Mucosa of descending colon (tissue), 3 donors: Measurements from ENCODE around the gene PRKD3. TPM values are rescaled to one million over a fixed set of nuclear protein-coding genes. Genes with fewer than 3 reads are reported as not detected.
A peak's percentile ranks its signal among the peaks of the same experiment; 100 is the strongest.

Source experiments
- ATAC-seq: fragments of 200-7000 bp; cut with Tn5 transposase; one replicate; pipeline ENCODE4 v1.9.1; 2020; ENCODE audit warnings: mild to moderate bottlenecking, moderate library complexity
- DNase-seq, 3 donors: peaks; one replicate each; pipeline ENCODE4 v3.0.0-alpha.2; 2020
- H3K36me3 ChIP-seq: fragments of 200-600 bp; one replicate; pipeline ENCODE4 v1.8.0; 2021; ENCODE audit warnings: low read depth, mild to moderate bottlenecking
- H3K4me1 ChIP-seq: fragments of 200-600 bp; one replicate; pipeline ENCODE4 v1.8.0; 2021; ENCODE audit warnings: low read depth, mild to moderate bottlenecking
- H3K4me3 ChIP-seq: fragments of 200-600 bp; one replicate; pipeline ENCODE4 v1.8.0; 2021; ENCODE audit warnings: mild to moderate bottlenecking
- H3K9me3 ChIP-seq: fragments of 200-600 bp; one replicate; pipeline ENCODE4 v1.8.0; 2021; ENCODE audit warnings: mild to moderate bottlenecking
- intact Hi-C, 2 donors: fragments of 100-400 bp; cut with DNase I in 1 of 2; cut with micrococcal nuclease in 1 of 2; formaldehyde crosslinking; loops; one replicate each; pipeline versions ENCODE4 v1.11.0 to v1.11.1; 2022; cut with DNase I, micrococcal nuclease
- total RNA-seq, 3 donors: library from RNA; stranded (reverse); fragmentation: NEBNext Ultra II Directional in 2 of 3; extraction: Animal tissue kit (Norgen Biotek cat#: 25700) in 2 of 3; gene quantifications; one replicate each; pipeline versions ENCODE4 v1.2.1 to v1.2.4, GENCODE V29; 2021 to 2023
- TF ChIP-seq, protein P1 (sequence below): fragments of 200-600 bp; IDR thresholded peaks from one replicate; pipeline ENCODE4 v1.8.0; 2022; ENCODE audit warnings: antibody characterized with exemption, mild to moderate bottlenecking
- donor health status: DM: no; HTN: no; CAD: no; lungs with moderate emphysema.
- donor health status: DM: no; HTN: no; CAD: no.
- donor health status: DM: no; HTN: yes; CAD: no.

The PRKD3 gene
- total RNA-seq, 3 donors from 2014 or later = 16.0 to 50.1 (median 19.7) TPM

DNA sequence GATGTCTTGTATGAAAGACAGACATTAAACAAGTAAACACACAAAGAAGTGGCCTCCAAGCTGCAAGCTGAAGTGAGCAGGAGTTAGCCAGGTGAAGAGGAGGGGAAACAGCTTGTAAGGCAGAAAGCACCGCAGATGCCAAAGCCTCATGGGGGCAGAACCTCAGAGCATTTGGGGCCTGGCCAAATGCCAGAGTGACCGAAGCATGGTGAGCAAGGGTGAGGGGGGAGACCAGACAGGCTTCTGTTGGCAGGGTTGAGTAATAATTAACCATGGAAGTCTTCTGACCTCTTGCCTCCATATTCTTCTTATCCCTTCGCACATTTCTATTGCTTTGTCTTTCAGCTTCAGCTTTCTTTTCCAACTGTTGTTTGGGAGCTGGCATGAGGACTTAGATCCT is 25.4 kb upstream of the PRKD3 start:
- Histone ChIP-seq H3K9me3 (no peaks in the 10 kb centered on the region), H3K4me1 (peaks cover 18% of the 10 kb centered on the region), H3K36me3 (no peaks in the 10 kb centered on the region), H3K4me3 (no peak overlapping the region)
- TF ChIP-seq, protein P1, sequence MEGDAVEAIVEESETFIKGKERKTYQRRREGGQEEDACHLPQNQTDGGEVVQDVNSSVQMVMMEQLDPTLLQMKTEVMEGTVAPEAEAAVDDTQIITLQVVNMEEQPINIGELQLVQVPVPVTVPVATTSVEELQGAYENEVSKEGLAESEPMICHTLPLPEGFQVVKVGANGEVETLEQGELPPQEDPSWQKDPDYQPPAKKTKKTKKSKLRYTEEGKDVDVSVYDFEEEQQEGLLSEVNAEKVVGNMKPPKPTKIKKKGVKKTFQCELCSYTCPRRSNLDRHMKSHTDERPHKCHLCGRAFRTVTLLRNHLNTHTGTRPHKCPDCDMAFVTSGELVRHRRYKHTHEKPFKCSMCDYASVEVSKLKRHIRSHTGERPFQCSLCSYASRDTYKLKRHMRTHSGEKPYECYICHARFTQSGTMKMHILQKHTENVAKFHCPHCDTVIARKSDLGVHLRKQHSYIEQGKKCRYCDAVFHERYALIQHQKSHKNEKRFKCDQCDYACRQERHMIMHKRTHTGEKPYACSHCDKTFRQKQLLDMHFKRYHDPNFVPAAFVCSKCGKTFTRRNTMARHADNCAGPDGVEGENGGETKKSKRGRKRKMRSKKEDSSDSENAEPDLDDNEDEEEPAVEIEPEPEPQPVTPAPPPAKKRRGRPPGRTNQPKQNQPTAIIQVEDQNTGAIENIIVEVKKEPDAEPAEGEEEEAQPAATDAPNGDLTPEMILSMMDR = no peak
- DNase-seq (peak; percentile 44 to 65 (median 62)), ATAC-seq (peak; percentile 67)
- intact Hi-C loops = no loop called here

DNA sequence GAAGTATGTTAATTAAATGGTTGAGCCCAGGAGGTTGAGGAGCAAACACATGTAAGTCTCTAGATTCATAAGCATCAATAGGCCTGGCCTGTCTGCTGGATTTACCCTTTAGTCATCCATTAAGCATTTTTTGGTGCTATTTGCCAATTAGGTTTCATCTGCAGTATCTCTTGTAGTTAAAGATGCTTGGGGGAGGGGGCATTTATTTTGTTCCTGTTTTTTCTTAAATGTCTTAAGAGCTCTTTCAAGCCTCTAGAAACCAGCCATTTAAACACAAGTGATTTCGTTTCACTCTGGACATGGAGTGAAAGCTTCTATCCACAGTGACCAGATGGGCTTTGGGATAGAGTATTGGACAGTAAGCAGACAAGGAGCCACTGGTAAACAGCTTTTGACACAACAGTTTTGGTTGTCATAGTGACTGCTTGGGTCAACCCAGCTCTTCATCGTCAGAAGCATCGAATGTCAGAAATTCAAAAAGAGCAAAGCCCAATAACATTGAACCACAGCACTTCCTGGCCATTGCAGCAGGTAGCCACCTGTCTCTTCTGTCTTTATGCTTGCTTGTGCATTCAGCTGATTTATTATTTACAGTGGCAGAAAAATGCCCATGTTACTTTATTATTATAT is 24.7 kb upstream of the PRKD3 start:
- ATAC-seq (peak; percentile 39), DNase-seq (no peak)
- H3K4me1 ChIP-seq = peaks cover 21% of the 10 kb centered on the region
- no peaks in the 10 kb centered on the region for H3K9me3 ChIP-seq
- TF ChIP-seq, protein P1 = no peak
- H3K36me3 ChIP-seq = no peaks in the 10 kb centered on the region
- intact Hi-C loops = no loop called here
- no peak overlapping the region for H3K4me3 ChIP-seq

DNA sequence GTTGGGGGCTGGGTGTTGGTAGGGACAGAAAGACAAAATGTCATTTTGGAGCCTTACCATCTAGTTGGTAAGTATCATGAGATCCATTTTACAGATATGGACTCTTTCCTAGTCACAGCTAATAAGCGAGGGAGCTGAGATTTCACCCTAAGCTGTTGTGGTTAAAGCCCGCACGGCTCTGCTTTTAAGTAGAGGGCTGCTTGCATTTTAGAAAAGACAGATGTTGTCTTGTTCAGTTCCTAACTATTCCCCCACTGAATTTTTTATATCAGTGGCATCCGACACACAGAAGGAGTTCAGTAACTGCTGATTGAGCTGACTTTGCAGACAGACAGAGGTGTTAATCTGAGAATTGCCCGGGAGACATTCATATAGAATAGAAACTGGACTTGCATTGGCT is 23.5 kb upstream of the PRKD3 start:
- Histone ChIP-seq H3K4me1 (peaks cover 21% of the 10 kb centered on the region), H3K4me3 (no peak overlapping the region), H3K9me3 (no peaks in the 10 kb centered on the region), H3K36me3 (no peaks in the 10 kb centered on the region)
- TF ChIP-seq, protein P1 = no peak
- intact Hi-C loops = no loop called here
- no peak for ATAC-seq
- DNase-seq = no peak

DNA sequence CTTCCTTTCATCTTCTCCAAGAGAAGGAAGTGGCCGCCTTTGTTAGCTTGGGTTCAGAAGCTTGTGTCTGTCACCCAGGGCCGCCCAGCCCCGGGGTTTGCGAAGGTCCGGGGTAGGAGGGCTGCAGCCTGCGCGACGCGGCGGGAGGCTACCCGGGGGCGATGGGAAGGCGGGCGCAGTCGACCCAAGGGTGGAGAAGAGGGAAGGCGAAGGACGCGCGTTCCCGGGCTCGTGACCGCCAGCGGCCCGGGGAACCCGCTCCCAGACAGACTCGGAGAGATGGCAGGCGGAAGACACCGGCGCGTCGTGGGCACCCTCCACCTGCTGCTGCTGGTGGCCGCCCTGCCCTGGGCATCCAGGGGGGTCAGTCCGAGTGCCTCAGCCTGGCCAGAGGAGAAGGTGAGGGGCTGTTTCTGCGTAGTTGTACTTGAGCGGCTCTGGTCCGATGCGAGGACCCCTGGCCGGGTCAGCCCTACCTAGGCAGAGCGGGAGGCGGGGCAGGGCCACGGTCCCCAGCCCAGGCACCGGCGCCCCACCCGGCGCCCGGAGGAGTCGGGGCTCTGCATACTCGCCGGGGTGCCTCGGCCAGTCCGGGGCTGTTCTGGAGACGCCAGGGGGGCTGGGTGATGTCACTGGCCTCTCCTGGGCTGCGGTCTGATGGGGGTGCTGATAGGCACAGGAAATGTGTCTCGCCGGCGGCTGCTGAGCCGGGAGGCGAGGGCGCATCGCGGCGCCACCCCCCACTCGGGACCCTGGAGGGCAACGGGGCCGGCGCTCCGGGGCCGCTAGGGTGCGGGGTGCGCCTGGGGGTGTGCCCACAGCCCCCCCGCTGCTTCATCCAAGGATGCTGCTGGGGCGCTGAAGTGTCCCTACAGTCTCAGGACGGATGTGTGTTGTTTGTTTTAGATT is 20.1 kb upstream of the PRKD3 start, which contains the start of gene QPCT:
TSS of gene QPCT (plus strand) at position 178 of the 909 bp plus-strand sequence. CDS start at position 280, 102 bp downstream.
- peak; percentile 55 to 78 (median 73) for DNase-seq
- H3K4me3 ChIP-seq = peak within 1 kb of the TSS; percentile 21
- no peaks in the 10 kb centered on the region for H3K36me3 ChIP-seq
- TF ChIP-seq, protein P1 = no peak
- peak; percentile 85 for ATAC-seq
- H3K9me3 ChIP-seq = no peaks in the 10 kb centered on the region
- intact Hi-C loops = no loop called here
- H3K4me1 ChIP-seq = peaks cover 9% of the 10 kb centered on the region

DNA sequence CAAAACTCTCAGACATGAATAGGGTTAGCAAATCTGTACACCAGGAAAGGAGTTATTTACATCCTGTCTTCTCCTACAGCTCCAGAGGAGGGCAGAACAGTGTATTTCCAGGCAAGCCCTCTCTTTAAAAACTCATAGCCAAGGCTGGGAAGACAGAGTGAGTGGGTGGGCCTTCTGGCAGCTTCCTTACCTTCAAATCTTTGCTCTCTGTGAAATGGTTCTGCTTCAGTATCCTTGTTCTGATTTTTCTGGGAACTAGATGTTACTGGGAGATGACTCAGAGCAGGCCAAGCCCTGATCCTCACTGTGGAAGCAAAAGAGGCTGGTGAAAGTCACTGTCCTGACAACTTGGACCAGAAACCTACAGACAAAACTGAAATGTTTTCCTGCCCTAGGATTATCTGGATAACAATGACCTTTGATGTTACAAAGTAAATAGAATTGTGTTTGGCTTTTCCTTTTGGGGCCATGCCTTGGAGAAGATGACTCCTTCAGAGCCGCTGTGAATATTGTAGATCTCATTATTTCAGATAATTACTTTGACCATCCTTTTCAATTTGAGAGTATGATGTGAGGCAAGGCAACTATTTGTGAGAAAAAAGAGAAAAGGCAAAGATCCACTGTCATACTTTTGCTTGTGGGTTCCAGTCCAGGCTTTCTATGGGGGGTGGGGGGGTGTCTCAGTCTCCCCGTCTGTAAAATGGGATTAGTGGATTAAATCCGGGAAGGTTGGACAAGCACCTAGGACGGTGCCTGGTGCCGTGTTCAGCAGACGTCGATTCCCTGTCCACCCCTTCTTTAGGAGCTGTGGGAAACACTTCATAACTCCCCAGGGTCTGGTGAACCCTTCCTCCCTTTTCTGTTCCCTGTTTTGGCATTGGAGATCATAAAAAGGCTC is 19.2 kb upstream of the PRKD3 start:
- Histone ChIP-seq H3K9me3 (no peaks in the 10 kb centered on the region), H3K36me3 (no peaks in the 10 kb centered on the region), H3K4me1 (peaks cover 6% of the 10 kb centered on the region), H3K4me3 (no peak overlapping the region)
- TF ChIP-seq, protein P1 = no peak
- intact Hi-C loops = no loop called here
- peak; percentile 37 for ATAC-seq
- no peak for DNase-seq
